SK-N-SH treated with all-trans-retinoic acid at 6 μM for 48 hours (cell line): ENCODE results near the gene ADGRB3.

Source experiments
- ATAC-seq: fragments of 200-7000 bp; cut with Tn5 transposase; 3 replicates; pipeline ENCODE4 v1.9.1; 2020; ENCODE audit warnings: mild to moderate bottlenecking, moderate library complexity
- ARNTL ChIP-seq: fragments of 450-650 bp; formaldehyde crosslinking; IDR thresholded peaks from 2 replicates; pipeline ENCODE4 v1.5.0; 2020; ENCODE audit warnings: low read depth, mild to moderate bottlenecking, moderate library complexity, borderline replicate concordance
- BACH2 ChIP-seq: fragments of 250-450 bp; sonication (Bioruptor Pico); IDR thresholded peaks from 2 replicates; pipeline ENCODE4 v1.9.0; 2021; ENCODE audit warnings: mild to moderate bottlenecking, borderline replicate concordance
- CSDC2 ChIP-seq: fragments of 250-450 bp; sonication (Bioruptor Pico); IDR thresholded peaks from 2 replicates; pipeline ENCODE4 v1.5.0; 2020; ENCODE audit warnings: mild to moderate bottlenecking, moderate library complexity
- ESRRG ChIP-seq: fragments of 250-450 bp; sonication (Bioruptor Pico); IDR thresholded peaks from 2 replicates; pipeline ENCODE4 v1.6.1; 2021; ENCODE audit warnings: mild to moderate bottlenecking
- GLIS3 ChIP-seq: fragments of 250-450 bp; sonication (Bioruptor Pico); IDR thresholded peaks from 2 replicates; pipeline ENCODE4 v1.5.0; 2020; ENCODE audit warnings: mild to moderate bottlenecking, moderate library complexity
- ISL1 ChIP-seq: fragments of 250-450 bp; sonication (Bioruptor Pico); IDR thresholded peaks from 2 replicates; pipeline ENCODE4 v2.1.2; 2022; ENCODE audit warnings: mild to moderate bottlenecking, moderate library complexity
- OSR1 ChIP-seq: fragments of 250-450 bp; sonication (Bioruptor Pico); IDR thresholded peaks from 2 replicates; pipeline ENCODE4 v1.8.0; 2022; ENCODE audit warnings: moderate library complexity, mild to moderate bottlenecking, inconsistent platforms
- RARB ChIP-seq: fragments of 250-450 bp; sonication (Bioruptor Pico); IDR thresholded peaks from 2 replicates; pipeline ENCODE4 v1.8.0; 2021; ENCODE audit warnings: mild to moderate bottlenecking, moderate library complexity
- SNAI2 ChIP-seq: fragments of 250-450 bp; sonication (Bioruptor Pico); IDR thresholded peaks from 2 replicates; pipeline ENCODE4 v1.5.0; 2020; ENCODE audit warnings: mild to moderate bottlenecking, moderate library complexity
- TOX ChIP-seq: fragments of 250-450 bp; sonication (Bioruptor Pico); IDR thresholded peaks from 2 replicates; pipeline ENCODE4 v1.8.0; 2021; ENCODE audit warnings: mild to moderate bottlenecking, moderate library complexity, borderline replicate concordance
- ZFP3 ChIP-seq: fragments of 250-450 bp; sonication (Bioruptor Pico); IDR thresholded peaks from 2 replicates; pipeline ENCODE4 v1.5.0; 2020; ENCODE audit warnings: mild to moderate bottlenecking, moderate library complexity
- ZFP30 ChIP-seq: fragments of 450-650 bp; formaldehyde crosslinking; IDR thresholded peaks from 2 replicates; pipeline ENCODE4 v1.5.0; 2022; ENCODE audit warnings: mild to moderate bottlenecking, moderate library complexity
- ZNF70 ChIP-seq: fragments of 450-650 bp; formaldehyde crosslinking; IDR thresholded peaks from 2 replicates; pipeline ENCODE4 v1.5.0; 2020; ENCODE audit warnings: mild to moderate bottlenecking, moderate library complexity
- ZNF8 ChIP-seq: fragments of 450-650 bp; formaldehyde crosslinking; IDR thresholded peaks from 2 replicates; pipeline ENCODE4 v1.5.0; 2020; ENCODE audit warnings: mild to moderate bottlenecking, moderate library complexity
- TF ChIP-seq, protein P1 (sequence below): fragments of 250-450 bp; sonication (Bioruptor Pico); IDR thresholded peaks from 2 replicates; pipeline ENCODE4 v1.5.1; 2021; ENCODE audit warnings: mild to moderate bottlenecking, moderate library complexity
- TF ChIP-seq, protein P2 (sequence below): fragments of 250-450 bp; sonication (Bioruptor Pico); IDR thresholded peaks from 2 replicates; pipeline ENCODE4 v1.8.0; 2020; ENCODE audit warnings: mild to moderate bottlenecking, moderate library complexity, borderline replicate concordance
- TF ChIP-seq, protein P3 (sequence below): fragments of 250-450 bp; sonication (Bioruptor Pico); IDR thresholded peaks from 2 replicates; pipeline ENCODE4 v1.8.0; 2021; ENCODE audit warnings: low read depth, mild to moderate bottlenecking, moderate library complexity, borderline replicate concordance
- TF ChIP-seq, protein P4 (sequence below): fragments of 250-450 bp; sonication (Bioruptor Pico); IDR thresholded peaks from 2 replicates; pipeline ENCODE4 v1.5.1; 2020; ENCODE audit warnings: low read depth, mild to moderate bottlenecking, moderate library complexity
- TF ChIP-seq, protein P5 (sequence below): fragments of 250-450 bp; sonication (Bioruptor Pico); IDR thresholded peaks from 2 replicates; pipeline ENCODE4 v1.5.0; 2020; ENCODE audit warnings: mild to moderate bottlenecking, moderate library complexity

ADGRB3 gene

DNA sequence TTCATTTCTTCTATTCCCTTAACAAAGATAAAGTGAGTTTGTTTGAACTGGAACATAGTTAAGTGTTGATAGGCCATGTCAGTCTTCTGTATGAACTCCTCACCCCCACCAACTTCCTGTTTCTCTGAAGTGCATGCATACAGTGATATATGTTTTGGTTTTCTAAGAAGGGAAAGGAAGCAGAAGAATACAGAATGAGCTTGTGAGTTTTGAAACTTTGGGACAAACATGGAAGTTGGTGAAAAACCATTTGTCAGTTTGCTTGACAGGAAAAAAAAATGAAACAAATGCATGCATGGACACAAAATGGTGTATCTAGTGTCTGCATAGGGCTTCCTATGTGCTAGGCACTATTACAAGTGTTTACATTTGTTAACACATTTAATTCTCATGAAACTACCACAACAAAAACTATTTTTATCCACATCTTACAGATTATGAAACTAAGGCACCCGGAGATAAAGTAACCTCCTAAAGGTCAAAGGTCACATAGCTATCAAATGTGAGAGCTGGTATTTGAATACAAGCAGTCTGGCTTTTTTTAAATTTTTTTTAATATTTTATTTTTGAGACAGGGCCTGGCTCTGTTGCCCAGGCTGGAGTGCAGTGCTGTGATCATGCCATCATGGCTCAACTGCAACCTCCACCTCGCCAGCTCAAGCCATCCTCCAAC, 105.9 kb downstream of the ADGRB3 start:
- no peak for ATAC-seq
- TF ChIP-seq GLIS3 (CRISPR knock-in tag) (no peak), TOX (CRISPR knock-in tag) (no peak), ESRRG (CRISPR knock-in tag) (no peak), ZNF70 (CRISPR knock-in tag) (no peak), ISL1 (CRISPR knock-in tag) (no peak), CSDC2 (CRISPR knock-in tag) (no peak), ZFP3 (no peak)
- TF ChIP-seq, protein P1, sequence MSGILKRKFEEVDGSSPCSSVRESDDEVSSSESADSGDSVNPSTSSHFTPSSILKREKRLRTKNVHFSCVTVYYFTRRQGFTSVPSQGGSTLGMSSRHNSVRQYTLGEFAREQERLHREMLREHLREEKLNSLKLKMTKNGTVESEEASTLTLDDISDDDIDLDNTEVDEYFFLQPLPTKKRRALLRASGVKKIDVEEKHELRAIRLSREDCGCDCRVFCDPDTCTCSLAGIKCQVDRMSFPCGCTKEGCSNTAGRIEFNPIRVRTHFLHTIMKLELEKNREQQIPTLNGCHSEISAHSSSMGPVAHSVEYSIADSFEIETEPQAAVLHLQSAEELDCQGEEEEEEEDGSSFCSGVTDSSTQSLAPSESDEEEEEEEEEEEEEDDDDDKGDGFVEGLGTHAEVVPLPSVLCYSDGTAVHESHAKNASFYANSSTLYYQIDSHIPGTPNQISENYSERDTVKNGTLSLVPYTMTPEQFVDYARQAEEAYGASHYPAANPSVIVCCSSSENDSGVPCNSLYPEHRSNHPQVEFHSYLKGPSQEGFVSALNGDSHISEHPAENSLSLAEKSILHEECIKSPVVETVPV (CRISPR knock-in tag): no peak
- TF ChIP-seq, protein P2, sequence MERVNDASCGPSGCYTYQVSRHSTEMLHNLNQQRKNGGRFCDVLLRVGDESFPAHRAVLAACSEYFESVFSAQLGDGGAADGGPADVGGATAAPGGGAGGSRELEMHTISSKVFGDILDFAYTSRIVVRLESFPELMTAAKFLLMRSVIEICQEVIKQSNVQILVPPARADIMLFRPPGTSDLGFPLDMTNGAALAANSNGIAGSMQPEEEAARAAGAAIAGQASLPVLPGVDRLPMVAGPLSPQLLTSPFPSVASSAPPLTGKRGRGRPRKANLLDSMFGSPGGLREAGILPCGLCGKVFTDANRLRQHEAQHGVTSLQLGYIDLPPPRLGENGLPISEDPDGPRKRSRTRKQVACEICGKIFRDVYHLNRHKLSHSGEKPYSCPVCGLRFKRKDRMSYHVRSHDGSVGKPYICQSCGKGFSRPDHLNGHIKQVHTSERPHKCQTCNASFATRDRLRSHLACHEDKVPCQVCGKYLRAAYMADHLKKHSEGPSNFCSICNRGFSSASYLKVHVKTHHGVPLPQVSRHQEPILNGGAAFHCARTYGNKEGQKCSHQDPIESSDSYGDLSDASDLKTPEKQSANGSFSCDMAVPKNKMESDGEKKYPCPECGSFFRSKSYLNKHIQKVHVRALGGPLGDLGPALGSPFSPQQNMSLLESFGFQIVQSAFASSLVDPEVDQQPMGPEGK (CRISPR knock-in tag): no peak
- TF ChIP-seq, protein P3, sequence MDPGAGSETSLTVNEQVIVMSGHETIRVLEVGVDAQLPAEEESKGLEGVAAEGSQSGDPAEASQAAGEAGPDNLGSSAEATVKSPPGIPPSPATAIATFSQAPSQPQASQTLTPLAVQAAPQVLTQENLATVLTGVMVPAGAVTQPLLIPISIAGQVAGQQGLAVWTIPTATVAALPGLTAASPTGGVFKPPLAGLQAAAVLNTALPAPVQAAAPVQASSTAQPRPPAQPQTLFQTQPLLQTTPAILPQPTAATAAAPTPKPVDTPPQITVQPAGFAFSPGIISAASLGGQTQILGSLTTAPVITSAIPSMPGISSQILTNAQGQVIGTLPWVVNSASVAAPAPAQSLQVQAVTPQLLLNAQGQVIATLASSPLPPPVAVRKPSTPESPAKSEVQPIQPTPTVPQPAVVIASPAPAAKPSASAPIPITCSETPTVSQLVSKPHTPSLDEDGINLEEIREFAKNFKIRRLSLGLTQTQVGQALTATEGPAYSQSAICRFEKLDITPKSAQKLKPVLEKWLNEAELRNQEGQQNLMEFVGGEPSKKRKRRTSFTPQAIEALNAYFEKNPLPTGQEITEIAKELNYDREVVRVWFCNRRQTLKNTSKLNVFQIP: no peak

DNA sequence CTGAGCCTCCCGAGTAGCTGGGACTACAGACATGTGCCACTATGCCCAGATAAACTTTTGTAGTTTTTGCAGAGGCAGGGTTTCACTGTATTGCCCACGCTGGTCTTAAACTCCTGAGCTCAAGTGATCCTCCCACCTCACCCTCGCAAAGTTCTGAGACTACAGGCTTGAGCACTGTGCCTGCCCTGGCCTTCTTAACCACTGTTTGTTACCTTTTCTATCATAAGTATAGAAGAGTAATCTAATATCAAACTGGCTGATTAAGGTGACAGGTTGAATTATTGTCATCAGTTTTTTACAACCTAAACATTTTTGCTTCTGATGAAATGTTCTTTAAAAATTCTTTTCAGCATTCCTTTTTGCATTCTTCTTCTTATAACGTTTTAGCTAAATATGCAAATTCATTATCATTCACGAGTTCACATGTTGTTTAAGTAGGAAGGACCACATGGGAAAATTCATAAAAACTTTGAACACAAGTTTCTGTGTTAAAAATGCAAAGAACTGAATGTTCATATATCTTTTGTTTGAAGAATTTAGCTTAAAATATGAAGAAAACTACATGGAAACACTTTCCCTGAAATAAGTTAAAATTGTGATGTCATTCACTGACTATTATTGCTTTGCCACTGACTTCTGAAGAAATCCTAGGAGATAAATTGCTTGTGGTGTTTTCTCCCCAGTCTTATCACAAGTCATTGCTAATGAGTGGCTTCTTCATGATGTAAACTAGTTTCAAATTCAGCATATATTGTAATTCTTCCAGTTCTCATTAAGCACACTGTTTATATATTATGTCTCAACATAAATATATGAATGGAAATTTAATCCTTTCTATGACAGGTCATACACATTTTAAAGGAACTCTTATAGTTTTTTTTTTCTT, 106.7 kb downstream of the ADGRB3 start:
- no peak for ATAC-seq
- TF ChIP-seq SNAI2 (CRISPR knock-in tag) (no peak), CSDC2 (CRISPR knock-in tag) (no peak), ZNF70 (CRISPR knock-in tag) (no peak), ZFP30 (CRISPR knock-in tag) (no peak), BACH2 (CRISPR knock-in tag) (no peak), ARNTL (CRISPR knock-in tag) (no peak), ZNF8 (CRISPR knock-in tag) (no peak), OSR1 (no peak), RARB (CRISPR knock-in tag) (no peak)
- TF ChIP-seq, protein P4, sequence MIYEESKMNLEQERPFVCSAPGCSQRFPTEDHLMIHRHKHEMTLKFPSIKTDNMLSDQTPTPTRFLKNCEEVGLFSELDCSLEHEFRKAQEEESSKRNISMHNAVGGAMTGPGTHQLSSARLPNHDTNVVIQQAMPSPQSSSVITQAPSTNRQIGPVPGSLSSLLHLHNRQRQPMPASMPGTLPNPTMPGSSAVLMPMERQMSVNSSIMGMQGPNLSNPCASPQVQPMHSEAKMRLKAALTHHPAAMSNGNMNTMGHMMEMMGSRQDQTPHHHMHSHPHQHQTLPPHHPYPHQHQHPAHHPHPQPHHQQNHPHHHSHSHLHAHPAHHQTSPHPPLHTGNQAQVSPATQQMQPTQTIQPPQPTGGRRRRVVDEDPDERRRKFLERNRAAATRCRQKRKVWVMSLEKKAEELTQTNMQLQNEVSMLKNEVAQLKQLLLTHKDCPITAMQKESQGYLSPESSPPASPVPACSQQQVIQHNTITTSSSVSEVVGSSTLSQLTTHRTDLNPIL: no peak
- TF ChIP-seq, protein P3: no peak
- TF ChIP-seq, protein P5, sequence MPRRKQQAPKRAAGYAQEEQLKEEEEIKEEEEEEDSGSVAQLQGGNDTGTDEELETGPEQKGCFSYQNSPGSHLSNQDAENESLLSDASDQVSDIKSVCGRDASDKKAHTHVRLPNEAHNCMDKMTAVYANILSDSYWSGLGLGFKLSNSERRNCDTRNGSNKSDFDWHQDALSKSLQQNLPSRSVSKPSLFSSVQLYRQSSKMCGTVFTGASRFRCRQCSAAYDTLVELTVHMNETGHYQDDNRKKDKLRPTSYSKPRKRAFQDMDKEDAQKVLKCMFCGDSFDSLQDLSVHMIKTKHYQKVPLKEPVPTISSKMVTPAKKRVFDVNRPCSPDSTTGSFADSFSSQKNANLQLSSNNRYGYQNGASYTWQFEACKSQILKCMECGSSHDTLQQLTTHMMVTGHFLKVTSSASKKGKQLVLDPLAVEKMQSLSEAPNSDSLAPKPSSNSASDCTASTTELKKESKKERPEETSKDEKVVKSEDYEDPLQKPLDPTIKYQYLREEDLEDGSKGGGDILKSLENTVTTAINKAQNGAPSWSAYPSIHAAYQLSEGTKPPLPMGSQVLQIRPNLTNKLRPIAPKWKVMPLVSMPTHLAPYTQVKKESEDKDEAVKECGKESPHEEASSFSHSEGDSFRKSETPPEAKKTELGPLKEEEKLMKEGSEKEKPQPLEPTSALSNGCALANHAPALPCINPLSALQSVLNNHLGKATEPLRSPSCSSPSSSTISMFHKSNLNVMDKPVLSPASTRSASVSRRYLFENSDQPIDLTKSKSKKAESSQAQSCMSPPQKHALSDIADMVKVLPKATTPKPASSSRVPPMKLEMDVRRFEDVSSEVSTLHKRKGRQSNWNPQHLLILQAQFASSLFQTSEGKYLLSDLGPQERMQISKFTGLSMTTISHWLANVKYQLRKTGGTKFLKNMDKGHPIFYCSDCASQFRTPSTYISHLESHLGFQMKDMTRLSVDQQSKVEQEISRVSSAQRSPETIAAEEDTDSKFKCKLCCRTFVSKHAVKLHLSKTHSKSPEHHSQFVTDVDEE (CRISPR knock-in tag): no peak
- TF ChIP-seq, protein P2 (CRISPR knock-in tag): no peak
